ENCODE results near the gene IGFBP6. TPM values are rescaled to one million over a fixed set of nuclear protein-coding genes. Genes with fewer than 3 reads are reported as not detected.

Gene IGFBP6
- total RNA-seq, 3 donors from 2014 or later: 10.0 to 93.4 (median 27.1) TPM

DNA sequence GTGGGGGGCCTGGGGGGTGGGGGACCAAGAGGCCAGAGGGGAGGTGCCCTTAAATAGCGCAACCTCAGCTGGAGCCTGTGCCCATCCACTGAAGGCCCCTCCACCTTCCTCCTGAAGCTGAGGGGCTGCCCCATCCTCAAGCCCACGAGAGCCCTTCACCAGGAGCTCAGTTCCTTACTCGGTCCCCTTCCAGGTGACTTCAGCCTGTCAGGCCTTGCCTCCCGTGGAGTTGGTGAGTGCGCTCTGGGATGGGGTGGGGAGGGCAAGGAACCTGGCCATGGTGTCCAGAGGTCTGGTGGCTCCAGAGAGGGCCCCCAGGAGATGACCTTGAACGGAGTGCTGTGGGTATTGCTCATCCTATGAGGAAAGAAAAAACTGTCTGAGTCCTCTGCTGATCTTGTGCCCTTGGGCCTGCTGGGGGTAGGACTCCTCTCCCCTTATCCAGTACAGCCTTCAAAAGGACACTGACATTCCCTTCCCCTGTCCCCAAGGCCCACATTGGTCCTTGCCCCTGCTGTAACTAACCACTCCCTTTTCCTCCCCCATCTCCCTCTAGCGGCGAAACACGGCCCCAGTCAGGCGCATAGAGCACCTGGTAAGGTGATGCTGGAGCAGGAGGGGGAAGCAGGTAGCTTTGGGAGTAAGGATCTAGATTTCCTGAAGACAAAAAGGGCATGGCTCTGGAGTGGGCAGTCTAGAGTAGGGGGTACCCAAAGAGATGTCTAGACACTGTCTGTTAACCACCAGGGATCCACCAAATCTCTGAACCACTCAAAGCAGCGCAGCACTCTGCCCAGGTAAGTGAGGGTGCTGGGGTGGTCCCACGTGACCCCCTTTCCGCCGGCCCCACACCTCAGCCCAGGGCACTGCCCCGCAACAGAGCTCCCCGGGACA lies 44.0 kb upstream of the IGFBP6 start:
- no peaks in the 10 kb centered on the region for H3K36me3 ChIP-seq (ENCODE audit: low read depth)
- peaks cover 52% of the 10 kb centered on the region for H3K4me1 ChIP-seq (ENCODE audit: low read depth)
- ATAC-seq: peak; percentile 71
- H3K9me3 ChIP-seq: no peaks in the 10 kb centered on the region
- no peak overlapping the region for H3K4me3 ChIP-seq
- TF ChIP-seq, protein P1, sequence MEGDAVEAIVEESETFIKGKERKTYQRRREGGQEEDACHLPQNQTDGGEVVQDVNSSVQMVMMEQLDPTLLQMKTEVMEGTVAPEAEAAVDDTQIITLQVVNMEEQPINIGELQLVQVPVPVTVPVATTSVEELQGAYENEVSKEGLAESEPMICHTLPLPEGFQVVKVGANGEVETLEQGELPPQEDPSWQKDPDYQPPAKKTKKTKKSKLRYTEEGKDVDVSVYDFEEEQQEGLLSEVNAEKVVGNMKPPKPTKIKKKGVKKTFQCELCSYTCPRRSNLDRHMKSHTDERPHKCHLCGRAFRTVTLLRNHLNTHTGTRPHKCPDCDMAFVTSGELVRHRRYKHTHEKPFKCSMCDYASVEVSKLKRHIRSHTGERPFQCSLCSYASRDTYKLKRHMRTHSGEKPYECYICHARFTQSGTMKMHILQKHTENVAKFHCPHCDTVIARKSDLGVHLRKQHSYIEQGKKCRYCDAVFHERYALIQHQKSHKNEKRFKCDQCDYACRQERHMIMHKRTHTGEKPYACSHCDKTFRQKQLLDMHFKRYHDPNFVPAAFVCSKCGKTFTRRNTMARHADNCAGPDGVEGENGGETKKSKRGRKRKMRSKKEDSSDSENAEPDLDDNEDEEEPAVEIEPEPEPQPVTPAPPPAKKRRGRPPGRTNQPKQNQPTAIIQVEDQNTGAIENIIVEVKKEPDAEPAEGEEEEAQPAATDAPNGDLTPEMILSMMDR (IDR thresholded peaks at IDR 0.05): peak; percentile 66
- peak; percentile 87 to 90 (median 87) for DNase-seq
- intact Hi-C loops (cut with DNase I, micrococcal nuclease): no loop called here

DNA sequence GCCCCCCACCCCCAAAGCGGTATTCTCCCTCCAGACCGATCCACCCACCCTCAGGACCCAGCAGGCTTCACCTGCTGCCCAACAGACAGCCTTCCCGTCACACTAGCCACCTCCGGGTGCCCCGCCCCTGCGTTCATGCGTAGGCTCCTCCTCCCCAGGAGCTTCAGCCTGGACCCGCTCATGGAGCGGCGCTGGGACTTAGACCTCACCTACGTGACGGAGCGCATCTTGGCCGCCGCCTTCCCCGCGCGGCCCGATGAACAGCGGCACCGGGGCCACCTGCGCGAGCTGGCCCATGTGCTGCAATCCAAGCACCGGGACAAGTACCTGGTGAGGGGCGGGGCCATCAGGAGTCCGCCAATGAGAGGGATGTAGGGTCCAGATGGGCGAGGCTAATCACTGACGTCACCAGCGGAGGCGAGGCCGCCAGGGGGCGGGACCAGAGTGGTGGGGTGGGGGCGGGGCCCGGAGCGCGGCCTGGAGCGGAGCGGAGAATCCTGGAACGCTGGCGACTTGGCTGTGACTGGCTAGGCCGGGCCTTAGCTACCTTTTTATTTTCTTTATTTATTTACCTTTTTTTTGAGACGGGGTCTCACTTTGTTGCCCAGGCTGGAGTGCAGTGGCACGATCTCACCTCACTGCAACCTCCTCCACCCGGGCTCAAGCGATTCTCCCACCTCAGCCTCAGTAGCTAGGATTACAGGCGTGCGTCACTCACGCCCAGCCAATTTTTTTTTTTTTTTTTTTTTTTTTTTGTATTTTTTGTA lies 43.2 kb upstream of the IGFBP6 start:
- Histone ChIP-seq H3K9me3 (no peaks in the 10 kb centered on the region), H3K4me1 (ENCODE audit: low read depth) (peaks cover 45% of the 10 kb centered on the region), H3K4me3 (no peak overlapping the region), H3K36me3 (ENCODE audit: low read depth) (no peaks in the 10 kb centered on the region)
- DNase-seq (peak; percentile 96 to 98 (median 97)), ATAC-seq (peak; percentile 83)
- intact Hi-C loops (cut with DNase I, micrococcal nuclease): no loop called here
- TF ChIP-seq, protein P1 (IDR thresholded peaks at IDR 0.05): no peak

DNA sequence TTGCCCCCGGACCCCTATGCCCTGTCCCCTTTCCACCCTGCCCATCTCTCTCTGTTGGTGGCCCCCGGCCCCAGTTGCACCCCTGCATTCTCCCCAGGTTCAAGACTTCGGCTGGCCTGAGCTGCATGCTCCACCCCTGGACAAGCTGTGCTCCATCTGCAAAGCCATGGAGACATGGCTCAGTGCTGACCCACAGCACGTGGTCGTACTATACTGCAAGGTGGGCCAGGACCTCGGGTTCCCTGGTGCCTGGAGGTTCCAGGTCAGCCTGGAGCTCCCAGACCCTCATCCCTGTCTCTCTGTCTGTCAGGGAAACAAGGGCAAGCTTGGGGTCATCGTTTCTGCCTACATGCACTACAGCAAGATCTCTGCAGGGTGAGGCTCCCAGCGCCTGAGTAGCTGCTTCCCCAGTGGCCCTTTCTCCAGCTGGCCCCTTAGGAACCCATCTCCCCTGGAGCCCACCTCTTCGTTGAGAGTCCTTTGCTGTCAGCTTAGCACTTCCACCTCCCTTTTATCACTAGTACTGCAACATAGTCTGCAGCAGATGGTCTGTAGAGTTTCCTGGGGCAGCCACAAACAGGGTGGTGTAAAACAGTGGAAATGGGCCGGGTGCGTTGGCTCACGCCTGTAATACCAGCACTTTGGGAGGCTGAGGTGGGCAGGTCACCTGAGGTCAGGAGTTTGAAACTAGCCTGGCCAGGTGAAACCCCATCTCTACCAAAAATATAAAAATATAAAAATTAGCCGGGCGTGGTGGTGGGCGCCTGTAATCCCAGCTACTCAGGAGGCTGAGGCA lies 41.8 kb upstream of the IGFBP6 start:
- peak in 2 of 3 donors; percentile 33 to 61 for DNase-seq
- TF ChIP-seq, protein P1 (IDR thresholded peaks at IDR 0.05): no peak
- ATAC-seq: no peak
- Histone ChIP-seq H3K4me1 (ENCODE audit: low read depth) (peaks cover 33% of the 10 kb centered on the region), H3K9me3 (no peaks in the 10 kb centered on the region), H3K36me3 (ENCODE audit: low read depth) (no peaks in the 10 kb centered on the region), H3K4me3 (no peak overlapping the region)
- intact Hi-C loops (cut with DNase I, micrococcal nuclease): no loop called here

DNA sequence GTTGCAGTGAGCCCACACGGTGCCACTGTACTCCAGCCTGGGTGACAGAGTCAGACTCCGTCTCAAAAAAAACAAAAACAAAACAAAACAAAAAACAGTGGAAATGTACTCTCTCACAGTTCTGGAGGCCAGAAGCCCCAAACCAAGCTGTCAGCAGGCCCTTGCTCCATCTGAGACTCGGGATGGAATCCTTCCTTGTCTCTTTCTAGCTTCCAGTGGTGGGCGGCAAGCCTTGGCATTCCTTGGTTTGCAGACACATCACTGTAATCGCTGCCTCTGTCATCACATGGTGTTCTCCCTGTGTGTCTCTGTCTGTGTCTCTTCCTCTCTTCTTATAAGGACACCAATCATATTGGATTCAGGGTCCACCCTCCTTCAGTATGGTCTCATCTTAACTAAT lies 41.2 kb upstream of the IGFBP6 start:
- intact Hi-C loops (cut with DNase I, micrococcal nuclease): no loop called here
- no peak for ATAC-seq
- no peak for DNase-seq
- Histone ChIP-seq H3K9me3 (no peaks in the 10 kb centered on the region), H3K4me1 (ENCODE audit: low read depth) (peaks cover 33% of the 10 kb centered on the region), H3K4me3 (no peak overlapping the region), H3K36me3 (ENCODE audit: low read depth) (no peaks in the 10 kb centered on the region)
- TF ChIP-seq, protein P1 (IDR thresholded peaks at IDR 0.05): no peak

DNA sequence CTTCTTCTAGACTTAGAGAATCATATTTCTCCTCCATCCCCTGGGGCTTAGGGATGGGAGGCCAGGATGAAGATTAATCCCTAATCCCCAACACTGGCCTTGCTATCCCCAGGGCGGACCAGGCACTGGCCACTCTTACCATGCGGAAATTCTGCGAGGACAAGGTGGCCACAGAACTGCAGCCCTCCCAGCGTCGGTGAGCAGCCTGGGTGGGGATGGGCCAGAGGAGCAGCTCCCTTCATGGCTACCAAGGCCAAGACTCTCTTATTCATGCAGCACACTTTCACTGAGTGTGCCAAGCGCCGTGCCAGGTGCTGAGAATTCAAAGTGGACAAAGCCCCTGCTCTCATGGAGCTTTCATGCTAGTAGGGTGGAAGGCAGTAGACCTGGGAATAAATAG lies 40.6 kb upstream of the IGFBP6 start:
- Histone ChIP-seq H3K9me3 (no peaks in the 10 kb centered on the region), H3K36me3 (ENCODE audit: low read depth) (no peaks in the 10 kb centered on the region), H3K4me1 (ENCODE audit: low read depth) (peaks cover 33% of the 10 kb centered on the region), H3K4me3 (no peak overlapping the region)
- intact Hi-C loops (cut with DNase I, micrococcal nuclease): no loop called here
- TF ChIP-seq, protein P1 (IDR thresholded peaks at IDR 0.05): no peak
- no peak for DNase-seq
- no peak for ATAC-seq
